GM18873 (cell line): ENCODE data around the gene MED14.
"Not testable (repeated sequence)": the region's sequence is repeated elsewhere in the genome, so short reads cannot be mapped to it uniquely, and the experiment has no call there.

Experiments used
- ATAC-seq: cut with Tn5 transposase; IDR thresholded peaks from one replicate; pipeline ENCODE4 v1.9.1; 2021; ENCODE audit warnings: mild to moderate bottlenecking, moderate library complexity, moderate number of reproducible peaks; ENCODE audit not compliant: unreplicated experiment, low FRiP score

The MED14 gene

GRCh38 chrX:40735325-40736169 is at the start of gene MED14:
Gene MED14, minus strand, starts transcription at chrX:40735542. Its CDS starts 130 bp downstream, at chrX:40735412.
- peak; percentile 81 for ATAC-seq

DNA sequence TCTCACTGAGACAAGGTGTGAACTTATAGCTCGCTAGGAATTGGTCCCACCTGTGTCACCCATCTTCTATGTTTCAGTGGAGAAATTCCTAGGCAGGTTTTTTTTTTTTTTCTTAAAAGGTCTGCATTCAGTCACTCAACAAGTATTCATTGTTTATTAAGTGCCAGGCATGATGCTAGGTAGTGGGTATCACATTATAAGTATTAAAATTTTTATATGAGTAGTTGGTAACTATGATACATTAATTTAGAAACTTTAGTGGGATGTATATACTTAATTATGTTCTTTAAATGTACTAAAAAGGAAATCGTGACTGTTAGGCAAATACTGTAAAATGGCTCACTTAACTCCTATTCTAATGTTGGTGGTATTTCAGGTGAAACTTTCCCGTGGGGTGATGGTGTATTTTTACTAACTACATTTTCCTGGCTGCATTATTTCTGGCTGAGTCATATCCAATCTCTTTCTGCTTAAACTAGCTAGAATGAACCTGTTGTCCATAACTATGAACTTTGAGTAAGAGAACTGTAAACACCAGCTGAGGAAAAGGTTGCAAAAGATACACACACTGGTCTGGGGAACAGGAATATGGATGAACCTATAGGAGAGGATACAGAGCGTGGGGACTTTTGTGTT is 49.3 kb upstream of the MED14 start:
- no peak for ATAC-seq

GRCh38 chrX:40782644-40783259 is 47.4 kb upstream of the MED14 start:
- ATAC-seq = not testable (repeated sequence)

DNA sequence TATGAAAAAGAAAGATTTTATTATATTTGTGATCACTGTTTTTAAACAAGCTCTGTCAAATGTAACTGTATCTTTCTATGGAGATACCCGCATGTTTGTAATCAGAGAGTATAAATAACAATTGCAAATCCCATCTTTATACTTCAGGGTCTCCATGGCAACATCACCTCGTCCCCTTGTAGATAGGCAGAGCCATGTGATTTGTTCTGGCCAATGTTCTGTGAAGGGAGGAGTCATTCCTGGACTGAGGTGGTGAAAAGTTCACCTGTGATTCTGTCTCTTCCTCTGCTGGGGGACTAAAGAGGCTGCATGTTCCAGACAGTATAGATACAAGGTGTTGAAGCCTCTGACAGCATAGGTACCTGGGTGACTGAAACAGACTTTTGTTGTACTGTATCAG is 45.6 kb upstream of the MED14 start:
- no peak for ATAC-seq

DNA sequence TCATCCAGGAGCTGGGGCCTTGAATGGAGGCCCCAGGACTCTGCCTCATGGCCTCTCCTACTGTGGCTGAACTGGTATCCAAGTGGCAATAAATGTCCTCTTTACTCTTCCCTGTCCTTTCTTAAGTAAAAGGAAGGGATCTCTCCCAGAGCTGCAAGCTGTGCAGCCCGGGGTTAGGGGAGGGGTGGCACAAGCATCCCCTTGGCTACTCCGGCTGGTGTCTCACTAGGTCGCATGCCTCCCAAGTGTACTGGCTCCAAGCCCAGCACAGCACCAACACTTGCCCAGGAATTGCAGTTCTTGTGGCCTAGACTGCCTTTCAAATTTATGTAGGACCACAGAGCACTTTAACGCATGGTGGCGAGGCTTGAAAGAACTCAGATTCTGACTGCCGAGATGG is 44.7 kb upstream of the MED14 start:
- no peak for ATAC-seq

GRCh38 chrX:40778861-40779575 is 43.7 kb upstream of the MED14 start:
- ATAC-seq = no peak

DNA sequence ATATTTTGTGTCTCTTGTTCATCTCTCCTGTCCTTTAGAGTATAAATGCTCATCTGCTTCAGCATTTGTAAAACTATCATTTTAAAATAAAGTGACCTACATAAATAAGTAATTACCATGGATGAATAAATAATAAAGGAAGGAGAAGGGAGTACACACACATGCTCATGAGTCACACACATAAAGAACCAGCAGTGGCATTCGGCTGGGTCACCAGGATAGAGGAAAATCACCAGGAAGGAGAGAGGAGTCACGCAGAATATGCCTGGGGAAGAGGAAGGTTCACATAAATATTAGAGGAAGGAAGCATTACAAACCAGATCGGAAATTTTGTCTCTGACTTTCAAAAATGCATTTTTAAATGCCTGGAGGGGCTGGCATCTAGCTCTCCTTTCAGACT is 38.5 kb upstream of the MED14 start:
- no peak for ATAC-seq

DNA sequence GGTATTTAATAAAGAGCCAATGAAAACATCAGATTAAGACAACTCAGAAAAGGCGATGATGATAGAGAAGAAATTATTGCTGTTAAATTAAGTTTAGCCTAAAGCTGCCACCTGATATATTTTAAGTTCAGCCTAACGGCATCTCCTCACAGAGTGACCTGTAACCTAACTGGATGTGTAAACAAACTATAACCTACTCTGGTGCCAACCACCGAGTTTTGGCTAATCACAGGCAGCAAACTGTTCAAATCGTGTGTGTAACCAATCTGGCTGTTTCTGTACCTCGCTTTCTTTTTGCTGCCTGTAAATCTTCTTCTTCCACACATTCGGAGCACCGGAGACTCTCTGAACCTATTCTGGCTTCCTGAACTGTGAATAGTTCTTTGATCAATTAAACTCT is 37.8 kb upstream of the MED14 start:
- ATAC-seq = no peak

DNA sequence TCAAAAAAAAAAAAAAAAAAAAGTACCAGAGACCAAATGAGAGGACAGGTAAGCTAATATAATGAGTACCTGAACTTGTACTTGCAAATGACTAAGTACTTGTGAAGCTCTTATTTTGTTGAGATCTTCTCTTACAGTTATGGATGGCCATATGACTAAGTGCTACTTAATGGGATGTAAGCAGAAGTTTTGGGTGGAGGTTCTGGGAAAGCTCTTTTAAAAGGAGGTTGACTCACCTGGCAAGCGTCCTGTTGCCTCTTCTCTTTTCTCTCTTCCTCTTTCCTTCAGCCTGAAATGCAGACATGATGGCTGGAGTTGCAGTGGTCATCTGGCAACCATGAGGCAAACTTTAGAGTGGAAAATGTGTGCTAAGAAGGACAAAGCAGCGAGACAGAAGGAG is 36.9 kb upstream of the MED14 start:
- no peak for ATAC-seq

DNA sequence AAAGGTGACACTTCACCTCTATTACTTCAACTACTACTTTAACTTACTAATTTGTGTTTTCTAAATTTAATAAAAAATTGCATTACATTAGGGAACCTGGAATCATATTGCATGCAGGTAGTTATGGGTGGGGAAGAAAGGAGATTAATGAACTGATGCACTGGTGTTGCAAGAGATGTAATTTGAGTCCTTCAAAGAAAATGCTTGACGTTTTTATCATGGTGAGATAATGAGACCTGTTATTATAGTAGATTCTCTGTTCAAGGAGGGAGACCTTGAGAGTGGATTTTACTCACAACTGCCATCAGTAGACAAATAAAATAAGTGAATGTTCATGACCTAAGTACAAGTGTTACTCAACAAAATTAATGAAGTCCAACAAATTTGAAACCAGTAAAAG is 26.4 kb upstream of the MED14 start:
- ATAC-seq = no peak

GRCh38 chrX:40759374-40759773 is 24.0 kb upstream of the MED14 start:
- ATAC-seq = no peak

- ATAC-seq = no peak
Observed at GRCh38 chrX:40757058-40757457, 21.7 kb upstream of the MED14 start.

DNA sequence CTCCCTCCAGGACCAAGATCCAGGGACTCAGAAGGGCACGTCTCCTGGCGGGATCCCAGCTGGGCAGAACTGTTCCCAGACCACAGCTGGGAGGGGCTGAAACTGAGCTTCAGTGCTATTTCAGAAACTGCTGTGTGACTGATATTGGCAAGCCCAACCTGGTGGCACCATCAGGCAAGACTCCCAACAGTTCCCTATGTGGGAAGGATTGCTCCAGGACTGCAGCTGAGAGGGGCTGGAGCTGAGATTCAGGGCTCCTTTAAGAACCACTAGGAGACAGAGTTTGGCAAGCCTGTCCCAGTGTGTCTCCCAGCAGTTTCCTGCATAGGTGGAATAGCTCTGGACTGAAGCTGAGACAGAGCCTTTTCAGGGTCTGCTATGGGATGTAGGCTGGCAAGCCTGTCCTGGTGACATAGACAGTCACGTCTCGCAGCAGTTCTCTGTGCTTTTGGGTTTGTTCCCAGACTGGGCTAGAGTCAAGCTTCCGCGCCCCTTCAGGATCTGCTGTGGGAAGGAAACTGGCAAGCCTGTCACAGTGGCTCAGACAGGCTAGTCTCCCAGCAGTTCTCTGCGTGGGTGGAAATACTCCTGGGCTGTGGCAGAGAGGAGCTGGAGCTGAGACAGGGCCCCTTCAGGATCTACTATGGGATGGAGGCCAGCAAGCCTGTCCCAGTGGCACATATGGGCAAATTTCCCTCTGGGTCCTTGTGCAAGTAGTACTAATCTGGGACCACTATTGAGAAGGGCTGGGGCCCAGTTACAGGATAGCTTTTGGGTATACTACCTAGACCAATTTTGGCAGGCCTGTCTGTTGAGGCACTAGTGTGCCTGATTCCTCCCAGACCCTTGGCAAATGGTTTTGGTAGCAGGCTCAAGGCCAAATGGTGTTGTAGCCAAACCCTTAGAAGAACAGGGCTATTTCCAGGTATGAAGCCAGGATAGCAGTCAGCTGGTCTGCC is 20.2 kb upstream of the MED14 start:
- ATAC-seq = no peak

GRCh38 chrX:40749681-40750494 is 14.5 kb upstream of the MED14 start:
- no peak for ATAC-seq

DNA sequence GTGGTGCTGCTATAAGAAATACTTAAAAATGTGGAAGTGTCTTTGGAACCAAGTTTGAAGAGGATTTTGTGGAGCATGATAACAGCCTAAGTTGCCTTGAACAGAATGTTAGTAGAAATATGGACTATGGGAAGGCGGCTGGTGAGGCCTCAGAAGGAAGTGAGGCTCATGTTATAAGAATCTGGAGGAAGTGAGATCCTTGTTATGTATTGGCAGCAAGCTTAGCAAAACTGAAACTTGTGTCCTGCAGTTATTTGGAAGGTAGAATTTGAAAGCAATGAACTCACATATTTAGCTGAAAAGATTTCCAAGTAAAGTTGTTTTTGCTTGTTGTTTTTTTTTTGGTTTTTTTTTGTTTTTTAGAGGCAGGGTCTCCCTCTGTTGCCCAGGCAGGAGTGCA is 13.6 kb upstream of the MED14 start:
- no peak for ATAC-seq

- ATAC-seq = no peak
Observed at GRCh38 chrX:40746521-40746920, 11.2 kb upstream of the MED14 start.

DNA sequence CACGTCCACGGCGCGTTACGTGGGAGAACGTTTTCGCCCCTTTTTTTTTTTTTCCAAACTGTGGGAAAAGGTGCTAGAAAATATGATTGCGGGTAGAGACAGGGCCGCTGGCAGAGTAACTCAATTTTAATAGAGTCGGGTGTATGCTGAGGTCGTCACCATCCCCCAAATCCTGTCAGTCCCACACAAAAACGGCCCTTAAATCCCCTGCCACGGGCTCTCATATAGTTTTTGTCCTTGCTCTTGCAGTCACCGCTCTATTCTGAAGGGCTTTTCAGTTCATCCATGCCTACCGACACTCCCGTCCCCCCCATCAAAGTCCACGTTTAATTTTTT is 796 bp upstream of the MED14 start:
- no peak for ATAC-seq

DNA sequence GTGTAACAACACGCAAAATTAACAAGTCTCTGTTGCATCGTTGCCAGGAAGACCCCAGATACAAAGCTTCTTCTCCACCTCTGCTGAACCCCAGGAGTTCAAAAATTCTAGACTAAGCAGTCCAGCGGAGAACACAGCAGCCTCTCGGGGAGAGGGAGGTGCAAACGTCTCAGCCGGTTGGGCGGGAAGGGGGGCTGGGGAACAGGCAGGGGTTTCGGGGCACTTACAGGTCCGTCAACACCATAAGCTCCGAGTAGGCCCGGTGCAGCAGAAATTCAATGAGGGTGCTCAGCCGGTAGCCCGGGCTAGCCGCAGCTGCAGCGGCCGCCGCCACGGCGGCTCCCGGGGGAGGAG is 394 bp downstream of the MED14 start:
- ATAC-seq = no peak

DNA sequence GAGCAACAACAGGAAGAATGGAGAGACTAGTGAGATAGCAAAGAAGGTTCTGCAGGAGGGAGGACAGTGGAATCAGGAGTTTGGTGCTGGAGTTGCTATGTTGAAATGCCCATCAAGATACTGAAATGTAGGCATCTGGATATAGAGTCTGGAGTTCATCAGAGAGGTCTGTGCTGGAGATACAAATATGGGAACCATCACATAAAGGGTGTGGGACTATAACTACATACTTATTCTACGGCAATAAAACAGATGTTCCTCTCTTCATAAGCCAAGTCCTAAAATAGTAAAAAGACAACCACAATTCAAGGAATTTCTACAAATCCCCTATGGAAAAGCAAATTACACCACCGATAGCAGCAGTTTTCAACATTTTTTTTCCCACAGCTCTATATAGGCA is 1.6 kb downstream of the MED14 start:
- no peak for ATAC-seq
